ENCODE results near the gene SLC2A5.
"Not testable (repeated sequence)": the region's sequence is repeated elsewhere in the genome, so short reads cannot be mapped to it uniquely, and the experiment has no call there.

The SLC2A5 gene

DNA sequence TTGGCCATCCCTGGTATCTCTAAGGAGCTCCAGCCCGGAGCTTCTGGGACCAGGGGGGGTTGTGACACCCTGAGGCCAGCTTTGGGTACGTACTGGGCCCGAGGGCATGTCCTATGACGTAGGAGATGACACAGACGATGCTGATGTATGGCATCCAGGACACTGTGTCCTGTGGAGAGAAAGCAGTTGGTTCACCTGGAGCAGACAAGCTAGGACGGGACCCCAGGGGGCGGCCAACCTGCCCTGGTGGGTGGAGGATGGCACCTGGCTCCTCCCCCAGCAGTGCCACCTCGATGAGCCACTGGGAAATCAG is 31.1 kb downstream of the SLC2A5 start:
- DNase-seq (ENCODE audit: low read depth in 4 of 4, low spot score in 1 of 4): no peak

DNA sequence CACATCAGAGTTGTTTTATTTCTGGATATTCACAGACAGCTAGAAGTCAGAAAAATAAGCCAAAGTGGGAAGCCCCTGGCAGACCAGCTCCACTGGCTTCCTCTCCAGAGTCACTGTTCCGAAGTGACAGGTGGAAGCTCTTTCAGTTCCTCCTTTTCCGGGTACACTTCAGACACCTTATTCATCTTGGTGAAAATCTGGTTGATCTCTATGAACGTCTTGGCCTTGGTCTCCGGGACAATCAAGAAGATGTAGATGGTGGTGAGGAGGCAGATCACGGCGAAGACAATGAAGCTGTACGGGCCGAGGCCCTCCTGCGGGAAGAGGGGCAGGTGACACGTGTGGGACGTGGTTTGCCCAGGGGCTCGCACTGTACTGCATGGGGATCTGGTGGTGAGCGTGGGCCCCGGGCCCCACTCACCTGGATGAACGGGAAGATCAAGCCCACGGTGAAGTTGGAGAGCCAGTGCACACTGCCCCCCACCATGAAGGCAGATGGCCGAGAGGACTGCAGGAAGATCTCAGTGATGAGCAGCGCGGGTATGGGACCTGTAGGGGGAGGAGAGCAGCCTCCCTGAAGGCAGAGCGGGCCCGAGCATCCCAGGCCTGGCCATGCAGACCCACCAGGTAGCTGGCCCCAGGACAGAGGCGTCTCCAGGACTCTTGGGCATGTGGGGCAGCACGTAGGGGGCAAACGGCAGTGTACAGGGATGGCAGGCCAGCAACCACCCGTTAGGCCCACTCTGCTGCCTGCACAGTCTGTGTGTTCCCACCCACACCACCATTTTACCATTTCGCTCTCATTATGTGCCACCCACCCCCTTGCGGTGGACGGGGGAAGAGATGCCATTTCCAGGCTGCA is 31.7 kb downstream of the SLC2A5 start:
- no peak for DNase-seq (ENCODE audit: low read depth in 4 of 4, low spot score in 1 of 4)

DNA sequence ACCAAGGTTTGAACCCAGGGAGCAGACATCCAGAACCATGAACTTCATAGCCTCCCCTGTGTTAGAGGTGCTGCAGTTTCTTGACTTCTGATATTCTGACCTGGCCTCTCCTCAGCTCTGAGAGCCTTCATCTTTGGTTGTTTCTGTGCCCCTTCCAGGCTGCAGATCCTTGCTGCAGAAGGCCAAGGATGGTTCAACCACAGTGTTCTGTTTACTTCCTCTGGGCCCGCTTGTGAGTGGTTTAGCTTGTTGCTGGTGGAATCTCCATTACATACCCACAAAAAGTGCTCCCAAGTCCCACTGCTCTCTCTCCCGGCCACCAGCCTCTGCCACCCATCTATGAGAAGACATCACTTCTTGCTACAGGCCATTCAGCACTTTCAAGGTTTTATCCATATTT is 34.2 kb downstream of the SLC2A5 start:
- DNase-seq (ENCODE audit: low read depth in 4 of 4, low spot score in 1 of 4): no peak

DNA sequence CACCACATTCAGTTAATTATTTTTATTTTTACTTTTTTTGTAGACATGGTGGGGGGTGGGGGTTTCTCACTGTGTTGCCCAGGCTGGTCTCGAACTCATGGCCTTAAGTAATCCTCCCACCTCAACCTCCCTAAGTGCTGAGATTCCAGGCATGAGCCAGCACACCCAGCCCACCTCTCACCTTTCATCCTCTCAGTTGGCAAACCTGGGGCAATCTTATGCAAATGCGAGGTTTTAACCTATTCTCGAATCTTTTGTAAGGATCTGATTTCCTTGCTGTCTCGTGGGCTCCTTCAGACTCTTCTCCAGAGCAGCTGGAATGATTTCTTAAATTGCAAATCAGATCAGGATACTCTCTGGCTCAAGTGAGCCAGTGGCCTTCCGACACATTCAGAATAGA is 36.1 kb downstream of the SLC2A5 start:
- DNase-seq (ENCODE audit: low read depth in 4 of 4, low spot score in 1 of 4): no peak

DNA sequence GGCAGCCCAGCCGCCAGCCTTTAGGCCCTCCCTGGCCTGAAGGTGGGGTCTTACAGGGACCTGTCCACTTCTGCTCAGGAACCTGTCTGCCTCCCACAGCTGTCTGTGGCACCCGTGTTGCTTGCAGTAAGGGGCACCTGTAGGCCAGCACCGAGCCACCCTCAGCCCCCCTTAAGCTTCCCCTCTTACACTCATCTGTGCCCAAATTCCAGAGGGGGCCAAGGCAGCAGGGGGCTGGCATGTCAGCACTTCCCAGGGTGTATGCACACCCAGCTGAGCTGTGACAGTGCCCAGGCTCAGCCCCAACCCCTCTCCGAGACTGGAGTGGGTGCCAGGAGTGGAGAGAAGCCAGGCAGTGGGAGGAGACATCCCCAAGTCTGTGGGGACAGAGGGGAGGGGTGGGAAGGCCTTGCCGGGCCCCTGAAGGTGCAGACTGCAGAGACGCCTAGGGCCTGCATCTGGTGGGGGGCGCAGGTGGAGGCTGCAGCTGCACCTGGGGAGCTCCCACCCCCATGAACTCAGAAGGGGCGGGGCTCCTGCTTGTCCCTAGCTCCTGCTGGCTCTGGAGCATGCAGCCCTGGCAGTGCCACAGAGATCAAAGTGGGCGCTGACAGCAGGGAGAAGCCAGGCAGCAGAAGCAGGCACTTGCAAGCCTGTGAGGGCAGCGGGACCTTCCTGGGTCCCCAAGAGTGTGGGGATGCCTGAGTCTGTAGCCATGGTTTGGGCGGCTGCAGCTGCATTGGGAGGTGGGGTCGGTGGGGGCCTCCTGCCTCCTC is 37.8 kb downstream of the SLC2A5 start:
- no peak for DNase-seq (ENCODE audit: low read depth in 4 of 4, low spot score in 1 of 4)

DNA sequence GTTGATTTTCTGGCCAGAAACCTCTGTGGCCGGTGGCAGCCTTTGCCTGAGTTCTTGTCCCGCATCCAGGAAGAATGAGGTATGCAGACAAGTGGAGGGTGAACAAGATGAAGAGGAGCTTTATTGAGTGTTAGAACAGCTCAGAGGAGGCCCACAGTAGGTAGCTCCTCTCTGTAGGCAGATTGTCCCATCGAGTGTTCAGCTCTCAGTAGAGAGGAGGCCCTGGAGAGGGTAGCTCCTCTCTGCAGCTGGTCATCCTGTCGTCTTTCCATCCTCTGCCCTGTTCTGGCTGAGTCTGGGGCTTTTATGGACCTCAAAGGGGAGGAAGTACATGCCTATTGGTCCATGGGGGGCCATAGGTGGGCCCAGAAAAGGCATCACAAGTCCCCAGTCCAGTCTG is 38.4 kb downstream of the SLC2A5 start:
- not testable (repeated sequence) for DNase-seq (ENCODE audit: low read depth in 4 of 4, low spot score in 1 of 4)

DNA sequence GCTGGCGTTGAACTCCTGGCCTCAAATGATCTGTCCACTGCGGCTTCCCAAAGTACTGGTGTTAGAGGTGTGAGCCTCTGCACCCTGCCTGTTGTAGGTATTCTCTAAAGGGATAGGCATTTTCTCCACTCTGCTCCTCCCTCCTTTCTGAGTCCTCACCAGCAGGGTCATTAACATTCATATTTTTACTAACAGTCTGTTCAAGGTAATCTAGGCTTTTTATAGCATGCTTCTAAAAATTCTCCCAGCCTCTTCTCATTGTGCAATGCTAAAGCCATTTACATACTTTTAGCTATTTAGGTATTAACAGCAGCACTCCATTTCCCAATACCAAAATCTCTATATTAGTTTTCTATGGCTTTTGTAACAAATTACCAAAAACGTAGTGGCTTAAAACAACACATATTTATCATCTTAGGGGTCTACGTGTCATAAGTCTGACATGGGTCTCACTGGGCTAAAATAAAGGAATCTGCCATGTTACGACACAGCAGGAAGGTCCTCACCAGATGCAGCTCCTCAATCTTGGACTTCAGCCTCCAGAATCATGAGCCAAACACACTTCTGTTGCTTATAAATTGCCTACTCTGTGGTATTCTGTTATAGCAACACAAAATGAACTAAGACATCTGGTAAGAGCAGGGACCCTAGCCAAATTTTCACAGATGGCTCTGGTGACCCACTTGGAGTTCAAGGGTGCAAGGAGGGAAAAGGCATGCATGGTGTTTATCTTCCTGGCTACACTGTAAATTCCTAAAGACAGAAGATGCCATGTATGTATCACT is 40.3 kb downstream of the SLC2A5 start:
- DNase-seq (ENCODE audit: low read depth in 4 of 4, low spot score in 1 of 4): no peak

DNA sequence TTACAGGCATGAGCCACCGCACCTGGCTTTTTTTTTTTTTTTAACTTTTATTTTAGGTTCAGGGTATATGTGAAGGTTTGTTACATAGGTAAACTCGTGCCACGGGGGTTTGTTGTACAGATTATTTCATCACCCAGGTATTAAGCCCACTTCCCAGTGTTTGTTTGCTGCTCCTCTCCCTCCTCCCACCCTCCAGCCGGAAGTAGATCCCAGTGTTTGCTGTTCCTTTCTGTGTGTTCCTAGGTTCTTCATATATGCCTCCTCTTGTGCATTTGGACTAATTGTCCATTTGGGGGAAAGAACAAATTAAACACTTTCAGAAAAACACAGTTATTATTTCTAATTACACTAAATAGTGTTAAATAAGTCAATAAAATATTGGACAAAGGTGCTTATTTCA is 42.1 kb downstream of the SLC2A5 start:
- no peak for DNase-seq (ENCODE audit: low read depth in 4 of 4, low spot score in 1 of 4)

DNA sequence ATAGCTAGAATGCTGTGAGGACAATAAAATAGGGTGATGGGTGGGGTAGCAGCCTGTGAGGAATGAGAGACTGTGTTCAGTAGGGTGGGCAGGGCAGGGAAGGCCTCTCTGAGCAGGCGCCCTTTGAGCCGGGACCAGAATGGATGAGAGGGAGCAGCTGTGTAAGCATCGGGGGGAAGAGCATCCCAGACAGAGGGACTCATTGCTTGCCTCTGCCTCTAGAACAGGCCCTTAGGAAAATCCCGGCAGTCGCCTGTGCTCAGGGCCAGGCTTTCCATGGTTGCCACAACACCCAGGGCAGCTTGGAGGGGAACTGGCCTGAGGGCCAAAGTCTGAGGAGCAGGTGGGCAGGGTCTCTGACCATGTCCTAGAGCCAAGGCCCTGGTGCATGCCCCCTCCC is 44.0 kb downstream of the SLC2A5 start:
- DNase-seq (ENCODE audit: low read depth in 4 of 4, low spot score in 1 of 4): no peak

DNA sequence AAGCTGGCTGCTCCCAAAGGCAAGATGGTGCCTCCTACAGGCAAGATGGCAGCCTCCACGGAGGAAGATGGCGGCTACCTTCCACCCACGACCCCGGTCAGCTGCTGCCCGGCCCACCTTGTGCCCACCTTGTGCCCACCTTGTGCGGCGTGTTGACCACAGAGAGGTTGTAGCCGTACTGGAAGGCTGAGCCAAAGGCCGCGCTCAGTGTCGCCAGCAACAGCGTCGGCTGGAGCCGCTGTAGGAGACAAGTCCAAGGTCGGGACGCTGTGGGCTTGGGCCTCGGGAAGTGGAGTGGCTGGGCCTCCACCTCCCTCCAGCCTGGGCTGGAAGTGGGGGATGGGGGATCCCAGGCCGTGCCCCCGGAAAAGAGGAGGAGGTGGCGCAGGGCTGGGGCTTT is 44.6 kb downstream of the SLC2A5 start:
- no peak for DNase-seq (ENCODE audit: low read depth in 4 of 4, low spot score in 1 of 4)

DNA sequence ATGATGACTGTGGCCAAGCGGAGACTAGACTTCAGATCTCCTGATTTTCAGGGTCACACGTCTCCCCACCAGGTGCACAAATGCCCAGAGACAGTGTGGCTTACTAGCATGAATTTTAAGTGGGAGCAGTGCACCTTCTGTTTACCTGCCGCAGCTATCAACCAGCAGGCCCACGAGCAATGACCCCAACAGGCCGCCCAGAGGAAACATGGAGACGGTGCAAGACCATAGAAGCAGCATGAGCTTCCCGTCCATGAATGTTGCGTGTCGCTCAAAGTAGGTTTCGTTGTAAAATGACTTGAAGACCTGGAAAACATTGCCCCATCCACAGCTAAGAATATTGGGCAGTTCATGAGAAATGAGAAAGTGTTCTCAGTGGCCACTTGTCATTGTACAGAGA is 46.7 kb downstream of the SLC2A5 start:
- DNase-seq (ENCODE audit: low read depth in 4 of 4, low spot score in 1 of 4): no peak

DNA sequence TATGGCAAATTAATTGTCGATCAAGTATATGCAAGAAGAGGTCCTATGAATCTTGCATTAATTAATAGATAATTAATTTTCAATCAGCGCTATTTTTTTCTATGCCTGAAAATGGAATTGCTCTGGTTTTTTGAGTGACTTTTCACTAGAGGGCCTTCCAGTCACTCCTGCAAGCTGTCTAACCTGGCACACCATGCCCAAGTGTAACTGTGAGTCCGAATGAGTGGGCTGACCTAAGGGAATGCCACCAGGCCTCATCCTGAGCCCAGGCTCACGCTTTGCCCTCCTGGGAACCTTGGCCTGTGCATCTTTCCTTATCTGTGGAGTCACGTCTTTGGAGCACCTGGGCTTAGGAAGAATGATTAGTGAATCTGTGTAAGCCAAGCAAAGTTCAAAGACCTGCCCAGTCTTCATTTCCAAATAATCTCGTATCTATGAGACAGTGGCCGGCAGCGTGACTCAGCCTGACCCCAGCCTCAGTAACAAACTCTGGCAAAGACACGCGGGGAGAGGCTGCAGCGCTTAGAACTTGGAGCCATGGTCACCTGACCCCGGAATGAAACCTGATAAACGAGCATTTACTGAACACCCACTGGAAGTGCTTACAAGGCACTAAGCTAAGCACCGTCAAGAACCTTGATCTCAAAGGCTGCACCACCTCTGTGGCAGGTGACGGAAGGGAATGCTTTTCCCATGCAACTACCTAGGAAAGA is 47.3 kb downstream of the SLC2A5 start:
- DNase-seq (ENCODE audit: low read depth in 4 of 4, low spot score in 1 of 4): not testable (repeated sequence)

DNA sequence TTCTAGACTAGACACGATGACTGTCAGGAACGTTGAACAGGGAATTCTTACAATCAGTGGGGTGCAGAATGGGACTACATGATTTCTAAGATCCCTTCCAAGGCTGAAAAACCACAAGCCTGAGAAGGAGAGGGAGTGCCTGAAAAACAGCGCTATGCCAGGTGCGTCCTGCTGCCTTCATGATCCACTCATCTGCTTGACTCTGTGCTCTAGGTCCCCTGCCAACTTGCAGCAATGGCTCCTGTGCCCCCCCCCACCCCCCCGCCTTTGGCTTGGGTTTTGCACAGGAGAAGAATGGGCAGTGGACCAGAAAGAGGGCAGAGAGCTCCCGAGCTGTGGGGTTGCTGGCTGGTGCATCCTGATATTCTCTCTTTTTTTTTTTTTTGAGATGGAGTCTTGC is 49.1 kb downstream of the SLC2A5 start:
- DNase-seq (ENCODE audit: low read depth in 4 of 4, low spot score in 1 of 4): no peak

DNA sequence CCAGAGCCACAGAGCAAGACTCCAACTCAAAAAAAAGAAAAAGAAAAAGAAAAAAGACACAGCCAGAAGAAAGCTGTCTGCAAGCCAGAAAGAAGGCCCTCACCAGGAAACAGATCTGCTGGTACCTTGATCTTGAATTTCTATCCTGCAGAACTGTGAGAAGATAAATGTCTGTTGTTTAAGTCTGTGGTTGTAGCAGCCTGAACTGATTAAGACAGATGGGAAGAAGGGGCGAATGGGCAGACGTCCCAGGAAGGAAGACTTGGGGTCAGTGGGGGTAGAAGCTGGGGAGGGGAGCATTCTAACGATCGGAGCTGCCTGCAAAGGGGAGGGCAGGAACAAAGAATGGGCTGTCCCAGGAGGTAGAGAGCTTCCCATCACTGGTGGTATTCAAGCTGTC is 49.5 kb downstream of the SLC2A5 start:
- no peak for DNase-seq (ENCODE audit: low read depth in 4 of 4, low spot score in 1 of 4)

DNA sequence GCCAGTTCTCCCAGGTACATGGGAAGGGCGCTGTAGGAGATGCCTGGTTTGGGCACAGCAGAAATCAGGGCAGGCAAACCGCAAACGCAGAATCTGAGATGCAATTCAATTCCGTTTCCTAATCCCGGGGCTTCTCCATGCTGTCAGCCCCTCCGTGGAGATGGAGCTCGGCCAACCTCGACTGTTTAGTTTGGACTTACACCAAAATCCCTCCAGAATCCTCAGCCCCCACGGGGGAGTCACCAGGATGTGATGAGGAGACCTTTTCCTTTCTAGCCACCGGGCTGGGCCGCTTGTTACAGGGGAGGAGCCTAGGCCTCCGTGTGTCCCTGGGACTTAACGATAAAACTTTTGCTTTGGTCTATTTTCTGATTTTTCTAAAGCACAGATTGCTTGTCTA is 51.1 kb downstream of the SLC2A5 start:
- no peak for DNase-seq (ENCODE audit: low read depth in 4 of 4, low spot score in 1 of 4)

DNA sequence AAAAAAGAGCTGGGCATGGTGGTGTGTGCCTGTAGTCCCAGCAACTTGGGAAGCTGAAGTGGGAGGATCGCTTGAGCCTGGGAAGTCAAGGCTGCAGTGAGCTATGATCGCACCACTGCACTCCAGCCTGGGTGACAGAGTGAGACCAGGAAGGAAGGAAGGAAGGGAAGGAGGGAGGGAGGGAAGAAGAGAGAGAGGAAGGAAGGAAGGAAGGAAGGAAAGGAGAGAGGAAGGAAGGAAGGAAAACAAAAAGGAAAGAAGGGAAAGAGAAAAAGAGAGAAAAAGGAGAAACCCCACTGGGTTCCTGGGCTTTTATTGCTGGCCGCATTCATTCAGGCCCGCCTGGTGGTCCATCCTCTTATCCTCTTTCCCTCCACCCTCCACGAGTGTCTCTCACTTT is 53.0 kb downstream of the SLC2A5 start:
- DNase-seq (ENCODE audit: low read depth in 4 of 4, low spot score in 1 of 4): no peak

DNA sequence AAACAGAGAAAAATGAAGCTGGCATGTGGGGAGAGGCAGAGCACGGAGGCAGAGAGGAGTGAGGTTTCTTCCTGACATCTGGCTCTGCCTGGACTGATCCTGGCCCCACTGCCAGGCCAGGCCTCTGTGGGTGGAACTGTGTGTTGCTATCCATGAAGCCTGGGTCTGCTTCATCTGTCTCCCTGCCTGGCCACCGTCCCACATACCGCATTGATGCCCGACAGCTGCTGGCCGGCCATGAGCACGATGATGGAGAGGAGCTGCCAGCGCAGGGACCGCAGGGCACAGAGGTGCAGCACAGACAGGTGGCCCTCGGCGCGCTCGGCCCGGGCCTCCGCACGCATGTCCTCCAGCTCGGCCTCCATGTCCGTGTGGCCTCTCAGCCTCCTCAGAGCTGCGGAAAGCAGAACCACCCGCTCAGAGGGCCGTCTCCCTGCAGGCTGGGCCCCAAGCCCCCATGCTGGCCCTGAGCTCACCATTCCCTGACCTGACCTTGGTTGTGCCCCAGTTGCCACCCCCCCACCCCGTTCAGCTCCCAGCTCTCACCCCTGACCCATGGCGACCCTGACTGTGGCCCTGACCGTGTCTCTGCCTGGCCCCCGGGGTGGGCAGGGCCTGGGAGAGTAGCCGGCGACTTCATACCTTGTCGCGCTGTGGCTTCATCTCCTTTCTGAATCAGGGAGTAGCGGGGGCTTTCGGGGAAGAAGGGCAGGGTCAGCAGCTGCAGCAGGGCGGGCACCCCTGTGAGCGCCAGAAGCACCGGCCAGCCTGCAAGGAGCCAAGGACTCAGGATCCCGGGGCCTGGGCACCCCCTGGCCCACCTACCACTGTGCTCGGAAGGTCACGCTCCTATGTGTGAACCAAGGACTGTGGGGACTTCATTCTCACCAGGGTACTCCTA is 54.7 kb downstream of the SLC2A5 start:
- no peak for DNase-seq (ENCODE audit: low read depth in 4 of 4, low spot score in 1 of 4)

DNA sequence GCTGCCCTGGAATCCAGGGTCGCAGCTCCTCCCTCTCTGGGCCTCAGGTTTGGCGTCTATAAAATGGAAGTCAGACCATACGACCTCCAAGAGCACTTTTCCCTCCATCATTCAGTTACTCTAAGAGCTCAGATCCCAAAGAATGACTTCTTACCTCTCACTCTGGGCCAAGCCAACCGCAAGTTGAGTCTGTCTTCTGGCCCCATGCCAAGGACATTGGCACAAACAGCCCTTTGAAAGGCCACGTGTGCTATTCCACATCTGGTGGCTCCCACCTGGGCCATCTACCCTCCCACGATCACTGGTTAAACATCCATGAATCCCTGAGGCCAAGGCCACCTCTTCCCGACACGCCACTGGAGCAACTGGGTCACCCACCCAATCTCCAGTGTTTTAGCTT is 55.6 kb downstream of the SLC2A5 start:
- DNase-seq (ENCODE audit: low read depth in 4 of 4, low spot score in 1 of 4): no peak

DNA sequence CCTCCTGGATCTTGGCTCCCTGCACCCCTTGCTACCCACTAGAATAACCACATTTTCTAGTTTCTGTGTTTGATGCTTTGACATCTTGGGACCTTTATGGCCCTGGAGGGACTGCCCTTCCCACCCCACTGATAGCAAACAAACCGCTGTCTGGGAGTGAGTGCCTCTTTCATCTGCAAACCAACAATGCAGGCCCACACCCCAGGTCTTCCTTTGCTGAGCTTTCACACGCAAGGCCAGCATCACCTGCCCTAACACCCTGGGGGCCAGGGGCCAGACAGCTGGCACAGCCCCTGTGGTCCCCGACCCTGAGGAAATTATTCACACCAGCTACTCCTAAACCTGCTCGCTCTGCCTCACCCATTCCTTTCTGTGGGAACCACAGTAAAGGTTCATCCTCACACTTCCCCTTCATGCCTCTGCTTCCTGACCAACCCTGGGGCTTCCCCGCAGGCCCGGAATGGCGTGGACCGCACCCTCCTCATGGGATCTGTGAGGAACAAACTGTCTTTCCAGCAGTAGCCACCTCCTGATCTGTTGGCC is 58.6 kb downstream of the SLC2A5 start:
- DNase-seq (ENCODE audit: low read depth in 4 of 4, low spot score in 1 of 4): no peak
